ENCODE measurements around the gene SFXN3.

SFXN3 gene

GRCh38 chr10:101056365-101057151 lies 25.5 kb downstream of the SFXN3 start:
- no peak for DNase-seq (ENCODE audit: low read depth in 2 of 2)

- DNase-seq (ENCODE audit: low read depth in 2 of 2), result peak; percentile 72 to 82
Observed at GRCh38 chr10:101060036-101060950, 29.3 kb downstream of the SFXN3 start.

- DNase-seq (ENCODE audit: low read depth in 2 of 2), result peak; percentile 77 to 85
Observed at GRCh38 chr10:101060951-101061623, 30.1 kb downstream of the SFXN3 start.

GRCh38 chr10:101061624-101062231 lies 30.7 kb downstream of the SFXN3 start, which contains the start of gene KAZALD1:
KAZALD1 (plus strand) TSS chr10:101061989; CDS start chr10:101062593, 604 bp downstream.
- DNase-seq (ENCODE audit: low read depth in 2 of 2), result no peak

GRCh38 chr10:101062232-101063049 lies 31.4 kb downstream of the SFXN3 start:
- no peak for DNase-seq (ENCODE audit: low read depth in 2 of 2)

- DNase-seq (ENCODE audit: low read depth in 2 of 2), result no peak
Observed at GRCh38 chr10:101063050-101063525, 32.1 kb downstream of the SFXN3 start.

- no peak for DNase-seq (ENCODE audit: low read depth in 2 of 2)
Observed at GRCh38 chr10:101063548-101064414, 32.7 kb downstream of the SFXN3 start.

- DNase-seq (ENCODE audit: low read depth in 2 of 2), result no peak
Observed at GRCh38 chr10:101064415-101065030, 33.5 kb downstream of the SFXN3 start.

GRCh38 chr10:101065481-101066145 lies 34.6 kb downstream of the SFXN3 start:
- DNase-seq (ENCODE audit: low read depth in 2 of 2), result no peak

- no peak for DNase-seq (ENCODE audit: low read depth in 2 of 2)
Observed at GRCh38 chr10:101066146-101066895, 35.3 kb downstream of the SFXN3 start.

GRCh38 chr10:101066896-101067355 lies 35.9 kb downstream of the SFXN3 start:
- DNase-seq (ENCODE audit: low read depth in 2 of 2), result no peak

GRCh38 chr10:101067356-101068083 lies 36.5 kb downstream of the SFXN3 start:
- DNase-seq (ENCODE audit: low read depth in 2 of 2), result peak; percentile 53 to 61

GRCh38 chr10:101069441-101069840 lies 38.4 kb downstream of the SFXN3 start:
- DNase-seq (ENCODE audit: low read depth in 2 of 2), result no peak

GRCh38 chr10:101070098-101070497 lies 39.1 kb downstream of the SFXN3 start:
- DNase-seq (ENCODE audit: low read depth in 2 of 2), result no peak

- no peak for DNase-seq (ENCODE audit: low read depth in 2 of 2)
Observed at GRCh38 chr10:101071267-101071884, 40.3 kb downstream of the SFXN3 start.

GRCh38 chr10:101071885-101072433 lies 40.9 kb downstream of the SFXN3 start:
- DNase-seq (ENCODE audit: low read depth in 2 of 2), result no peak

Measured in stimulated activated CD8-positive, alpha-beta memory T cell treated with anti-CD3 and anti-CD28 coated beads, Interleukin-2, amount 100 ng/mL, for 1 hour (primary cell).